HG02678 (cell line): ENCODE measurements around the gene THBS3.
A peak's percentile ranks its signal among the peaks of the same experiment; 100 is the strongest.
"Not testable (repeated sequence)": the region's sequence is repeated elsewhere in the genome, so short reads cannot be mapped to it uniquely, and the experiment has no call there.

Experiments used
- ATAC-seq: cut with Tn5 transposase; IDR thresholded peaks from one replicate; pipeline ENCODE4 v1.9.1; 2021; ENCODE audit warnings: mild to moderate bottlenecking, moderate library complexity; ENCODE audit not compliant: unreplicated experiment

Gene THBS3

DNA sequence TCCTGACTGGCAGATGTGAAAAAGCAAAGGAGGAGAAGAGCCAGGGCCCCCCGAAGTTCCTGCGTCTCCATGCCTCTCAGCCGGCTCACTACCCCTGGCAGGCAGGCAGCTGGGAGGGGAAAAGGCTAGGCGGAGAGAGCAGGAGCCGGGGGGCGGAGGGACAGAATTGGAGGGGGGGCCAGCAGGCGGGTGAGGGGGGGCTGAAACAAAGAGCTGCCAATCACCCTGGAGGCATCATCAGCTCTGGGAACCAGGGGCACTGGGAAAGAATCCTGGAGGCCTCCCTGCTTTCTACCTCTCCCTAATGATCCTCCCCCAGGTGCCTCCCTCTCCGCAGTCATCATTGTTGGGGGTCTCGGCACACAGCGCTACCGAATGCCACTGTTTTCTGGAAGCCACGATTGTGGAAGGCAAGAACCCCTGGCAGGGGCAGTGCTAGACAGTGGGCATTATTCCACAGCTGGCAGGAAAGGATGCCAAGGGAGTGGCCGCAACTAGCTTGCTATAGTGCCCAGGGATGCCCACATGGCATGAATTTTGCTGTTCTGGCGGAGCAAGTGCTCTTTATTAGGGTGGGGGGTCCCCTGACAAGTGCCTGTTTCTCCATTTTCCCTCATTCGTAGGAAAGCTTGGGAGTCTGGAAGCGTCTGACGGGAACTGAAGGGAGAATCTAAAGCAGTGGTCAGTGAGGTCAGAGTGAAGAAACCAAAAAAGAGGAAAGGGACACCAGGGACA lies at the start of gene THBS3:
Gene THBS3, minus strand, starts transcription at position 92 of the 735 bp plus-strand sequence. Its CDS starts 21 bp downstream, at position 71.
- no peak for ATAC-seq

DNA sequence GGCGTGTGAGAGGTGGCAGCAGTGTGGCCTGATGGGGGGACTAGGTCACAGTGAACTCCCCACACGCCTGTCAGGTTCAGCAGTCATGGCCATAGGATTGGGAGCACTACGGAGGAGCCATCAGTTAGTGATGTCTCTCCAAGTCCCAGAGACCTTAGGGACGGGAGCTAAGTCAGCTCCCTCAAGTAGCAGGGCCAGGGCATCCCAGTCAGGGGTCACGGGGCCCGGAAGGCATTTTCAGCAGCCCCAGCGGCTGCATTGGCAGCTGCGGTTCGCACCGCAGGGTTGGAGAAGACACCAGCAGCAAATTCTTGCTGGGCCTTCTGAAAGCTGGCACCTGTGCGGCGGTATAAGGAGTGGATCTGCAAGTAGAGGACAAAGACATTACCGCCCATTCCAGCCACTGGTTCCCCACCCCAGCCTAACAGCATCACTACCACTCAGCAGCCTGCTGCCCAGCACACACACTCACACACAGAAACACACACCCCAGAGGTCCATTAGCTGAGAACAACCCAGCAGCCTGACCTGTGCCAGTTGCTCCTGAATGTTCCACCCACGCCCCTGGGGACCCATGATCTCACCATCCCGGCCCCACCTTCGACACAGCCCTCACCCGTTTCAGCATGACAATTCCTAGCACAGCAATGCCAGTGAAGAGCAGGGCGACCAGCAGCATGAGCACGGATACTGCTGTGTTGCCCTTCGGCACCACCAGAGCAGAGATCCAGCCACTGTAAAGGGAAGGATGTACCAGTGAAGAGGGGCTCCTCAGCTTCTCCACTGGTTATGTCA lies 48.6 kb upstream of the THBS3 start:
- no peak for ATAC-seq

DNA sequence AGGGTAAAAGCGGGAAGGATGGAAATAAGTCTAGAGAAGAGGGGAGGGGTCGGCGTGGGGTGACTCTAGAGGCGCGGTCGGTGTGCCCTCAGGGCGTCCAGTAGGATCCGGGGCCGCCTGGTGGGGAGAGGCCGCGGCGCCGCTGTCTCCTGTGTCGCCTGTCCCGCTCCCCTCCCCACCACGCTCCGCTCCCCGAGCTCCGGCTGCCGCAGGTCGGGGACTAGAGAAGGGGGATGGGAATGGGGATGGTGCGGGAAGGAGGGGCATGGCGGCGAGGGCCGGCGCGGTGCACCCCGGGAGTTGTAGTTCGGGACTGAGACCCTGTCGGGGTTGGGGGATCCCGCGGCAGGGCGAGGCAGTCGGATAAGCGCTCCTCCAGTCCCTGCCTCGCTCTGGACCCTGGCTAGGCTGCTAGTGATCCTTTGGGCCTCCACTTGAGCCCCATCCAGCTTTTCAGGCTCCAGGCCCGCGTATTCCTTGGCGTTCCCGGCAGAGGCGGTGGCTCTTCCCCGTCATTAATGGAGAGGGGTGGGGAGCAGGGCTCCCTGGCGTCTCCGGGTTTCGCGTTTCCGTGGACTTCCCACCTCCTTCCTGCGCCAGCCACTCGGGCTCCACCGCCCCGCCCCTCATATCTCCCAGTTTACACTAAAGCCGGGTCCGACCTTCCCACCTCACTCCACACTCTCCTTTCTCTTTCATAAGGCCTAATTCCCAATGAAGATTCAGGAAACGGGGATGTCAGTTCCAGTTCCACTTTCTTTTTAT lies 47.7 kb upstream of the THBS3 start, which contains the start of gene ENTREP3:
Gene ENTREP3, minus strand, starts transcription at position 241 of the 765 bp plus-strand sequence. CDS start 606 bp downstream, outside the sequence.
- peak; percentile 74 for ATAC-seq

DNA sequence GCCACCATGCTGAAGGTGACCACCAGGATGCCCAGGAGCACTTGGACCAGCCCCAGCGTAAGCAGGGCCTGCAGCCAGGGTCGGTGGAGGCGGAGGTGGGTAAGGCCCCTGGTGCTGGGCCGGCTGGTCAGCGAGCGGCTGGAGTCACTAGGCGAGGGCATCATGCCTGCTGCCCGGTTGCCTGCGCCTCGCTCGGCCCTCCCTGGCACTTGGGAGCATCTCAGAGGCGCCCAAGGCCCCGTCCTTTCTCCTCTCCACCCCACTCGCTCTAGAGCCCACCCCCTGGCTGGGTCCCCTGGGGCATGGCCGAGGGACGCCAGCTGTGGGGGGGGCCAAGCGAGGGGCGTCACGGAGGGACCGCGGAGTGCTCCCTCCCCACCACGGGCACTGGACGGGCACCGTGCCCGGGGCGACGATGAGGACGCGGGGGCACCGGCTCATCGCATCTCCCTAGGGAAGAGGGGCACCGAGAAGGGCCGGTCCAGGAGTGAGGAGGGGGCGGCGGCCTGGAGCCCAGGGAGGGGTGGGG lies 47.1 kb upstream of the THBS3 start:
- no peak for ATAC-seq

DNA sequence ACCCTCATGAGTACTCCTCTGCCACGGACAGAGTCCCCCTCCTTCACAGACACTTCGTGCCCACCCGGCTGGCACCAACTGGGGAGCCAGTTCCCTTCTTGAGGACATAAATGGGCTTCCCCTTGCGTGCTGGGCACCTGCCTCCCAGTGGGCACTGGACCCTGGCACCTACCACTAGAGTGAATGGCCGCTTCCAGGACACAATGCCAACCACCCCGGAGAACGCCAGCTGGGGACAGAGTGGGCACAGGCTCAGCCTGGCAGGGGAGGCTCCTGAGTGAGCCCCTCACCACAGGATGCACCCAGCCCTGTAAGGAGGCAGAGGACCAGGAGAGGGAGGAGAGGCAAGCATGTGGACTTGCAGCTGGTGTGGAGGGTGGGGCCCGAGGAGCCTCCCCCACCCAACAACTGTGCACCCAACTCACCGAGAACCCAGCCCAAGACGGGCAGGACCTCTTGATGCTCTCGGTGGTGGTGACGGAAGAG lies 46.6 kb upstream of the THBS3 start:
- ATAC-seq: no peak

DNA sequence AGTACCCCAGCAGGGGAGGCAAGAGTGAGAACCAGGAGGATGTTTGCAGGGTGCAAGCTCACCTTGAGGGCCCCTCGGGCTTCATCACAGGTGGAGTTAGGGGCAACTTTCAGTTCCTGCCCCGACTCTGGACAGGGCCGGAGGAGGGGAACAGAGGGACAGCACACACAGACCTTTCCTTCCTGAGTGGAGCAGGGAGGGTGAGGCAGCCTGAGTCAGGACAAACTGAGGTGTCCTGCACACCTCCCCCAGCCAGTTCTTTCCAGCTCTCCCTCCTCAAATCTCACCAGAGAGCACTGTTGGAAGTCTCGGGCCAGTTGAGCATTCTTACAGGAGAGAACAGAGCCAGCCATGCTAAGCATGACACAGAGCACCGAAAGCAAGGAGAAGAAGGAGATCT lies 46.1 kb upstream of the THBS3 start:
- ATAC-seq: no peak

DNA sequence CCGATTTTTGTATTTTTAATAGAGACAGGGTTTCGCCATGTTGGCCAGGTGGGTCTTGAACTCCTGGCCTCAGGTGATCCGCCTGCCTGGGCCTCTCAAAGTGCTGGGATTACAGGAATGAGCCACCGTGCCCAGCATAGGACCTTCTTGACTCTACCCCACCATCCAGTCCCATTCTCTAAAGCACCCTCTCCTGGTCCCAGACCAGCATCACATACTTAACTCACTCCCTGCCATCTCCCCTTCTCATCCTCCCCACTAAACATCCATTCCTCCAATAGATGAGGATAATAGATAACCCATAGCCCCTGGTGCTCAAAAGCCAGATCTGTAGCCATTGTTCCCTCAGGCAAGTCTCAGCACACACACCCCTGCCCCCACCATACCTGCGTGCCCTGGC lies 45.5 kb upstream of the THBS3 start:
- no peak for ATAC-seq

DNA sequence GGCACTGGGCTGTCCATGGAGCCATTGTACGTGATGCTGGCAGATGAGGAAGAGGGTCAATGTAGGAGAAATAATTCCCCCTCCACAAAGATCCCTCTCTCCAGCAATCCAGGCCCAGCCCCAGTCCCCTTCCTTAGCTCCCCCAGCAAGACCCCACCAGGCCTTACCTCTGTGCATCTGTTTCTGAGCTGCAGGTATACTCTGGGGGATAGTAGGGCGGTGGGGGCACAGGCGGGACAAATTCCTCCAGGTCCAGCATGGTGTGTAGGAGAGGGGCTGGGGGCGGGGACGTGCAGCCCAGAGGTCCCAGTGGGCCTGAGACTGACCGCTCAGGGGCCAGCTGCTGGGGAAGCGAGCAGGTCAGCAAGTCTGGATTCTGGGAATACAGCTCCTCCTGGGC lies 43.9 kb upstream of the THBS3 start:
- ATAC-seq: no peak

DNA sequence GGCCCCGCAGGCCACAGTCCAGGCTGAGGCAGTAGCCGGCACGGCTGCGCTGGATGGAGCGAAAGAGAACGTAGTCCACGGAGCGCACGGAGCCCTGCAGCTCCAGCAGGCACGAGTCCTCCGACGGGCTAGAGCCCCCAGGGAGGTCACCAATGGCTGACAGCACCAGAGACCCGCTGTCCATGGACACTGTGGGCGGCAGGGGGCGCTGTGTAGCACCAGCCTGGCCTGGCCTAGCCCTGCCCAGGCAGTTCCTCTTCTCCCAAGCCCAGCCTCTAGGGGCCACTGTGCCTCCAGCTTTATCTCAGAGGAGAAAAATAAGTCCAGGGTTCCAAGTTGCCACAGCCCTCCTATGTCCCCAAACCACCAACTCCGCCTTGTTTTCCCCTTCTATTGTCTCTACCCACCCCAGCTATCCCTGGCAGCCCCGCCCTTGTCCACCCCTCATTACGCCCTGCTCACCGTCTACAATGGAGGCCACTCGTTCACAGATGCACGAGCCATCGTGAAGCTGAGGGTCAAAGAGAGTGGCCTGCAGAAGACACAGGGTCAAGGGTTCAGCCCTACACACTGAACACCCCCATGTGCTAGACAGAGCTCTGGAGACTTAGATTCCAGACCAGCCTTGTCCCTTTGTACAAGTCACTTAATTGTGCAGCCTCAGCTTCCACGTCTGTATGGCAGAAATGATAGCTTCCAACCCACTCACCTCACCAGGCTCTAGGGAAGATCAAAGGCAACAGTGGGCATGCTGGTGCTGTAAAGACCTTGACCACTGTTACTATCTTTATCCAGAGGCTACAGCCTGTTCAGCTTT lies 43.1 kb upstream of the THBS3 start:
- peak; percentile 82 for ATAC-seq

DNA sequence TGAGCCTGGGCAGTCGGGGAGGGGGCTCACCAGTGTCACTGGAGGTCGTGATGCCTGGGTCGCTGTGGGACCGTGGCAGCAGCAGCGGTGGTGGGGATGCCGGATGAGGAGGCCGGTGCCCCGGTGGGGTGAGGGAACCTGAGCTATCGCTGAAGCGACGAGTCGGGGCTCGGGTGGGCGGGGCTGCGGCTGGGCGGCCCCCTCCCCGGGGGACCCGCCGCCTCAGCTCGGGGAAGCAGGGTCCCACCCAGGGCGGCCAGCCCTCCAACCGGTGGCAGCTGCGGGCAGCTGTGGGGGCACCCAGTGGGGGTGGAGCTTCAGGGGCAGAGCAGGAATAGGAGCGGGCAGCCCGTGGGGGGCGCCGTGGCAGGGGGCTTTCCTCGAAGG lies 42.5 kb upstream of the THBS3 start:
- ATAC-seq: peak; percentile 21

DNA sequence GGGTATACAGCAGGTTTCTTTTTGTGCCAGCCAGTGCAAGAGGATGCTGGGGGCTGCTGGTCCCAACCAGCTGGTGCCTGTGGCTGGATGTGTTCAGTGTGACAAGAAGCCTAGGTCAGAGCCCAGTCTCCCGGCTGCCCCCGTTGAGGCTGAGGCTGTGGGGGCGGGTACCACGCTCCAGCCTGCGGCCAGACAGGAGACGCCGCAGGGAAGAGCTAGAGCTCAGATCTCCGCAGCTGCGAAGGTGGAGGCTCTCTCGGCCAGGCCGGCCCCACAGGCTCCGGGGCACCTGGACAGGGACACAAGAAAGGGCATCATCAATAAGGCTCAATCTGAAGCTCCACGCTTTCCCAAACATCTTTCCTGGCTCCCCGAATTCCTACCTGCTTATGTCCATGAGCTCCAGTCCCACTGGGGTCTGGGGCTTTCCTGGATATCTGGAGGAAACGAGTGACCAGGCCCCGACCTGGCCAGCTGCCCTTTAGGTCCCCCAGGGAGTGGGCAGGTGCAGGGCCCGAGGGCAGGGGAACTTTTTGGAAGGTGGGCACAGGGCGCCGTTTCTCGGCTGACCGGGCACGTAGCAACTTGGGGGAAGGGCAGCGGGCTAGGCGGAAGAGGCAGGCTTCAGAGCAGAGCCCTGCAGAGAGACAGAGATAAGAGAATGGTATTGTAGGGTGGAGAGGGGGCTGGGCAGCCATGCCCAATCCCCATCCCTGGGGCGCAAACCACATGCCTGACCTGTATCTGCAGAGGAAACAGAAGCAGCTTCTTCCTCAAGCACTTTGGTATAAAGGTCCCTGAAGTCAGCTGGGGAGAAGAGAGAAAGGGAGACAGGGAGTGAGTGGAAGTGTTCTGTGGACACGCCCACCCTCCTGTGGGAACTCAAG lies 40.2 kb upstream of the THBS3 start:
- no peak for ATAC-seq

DNA sequence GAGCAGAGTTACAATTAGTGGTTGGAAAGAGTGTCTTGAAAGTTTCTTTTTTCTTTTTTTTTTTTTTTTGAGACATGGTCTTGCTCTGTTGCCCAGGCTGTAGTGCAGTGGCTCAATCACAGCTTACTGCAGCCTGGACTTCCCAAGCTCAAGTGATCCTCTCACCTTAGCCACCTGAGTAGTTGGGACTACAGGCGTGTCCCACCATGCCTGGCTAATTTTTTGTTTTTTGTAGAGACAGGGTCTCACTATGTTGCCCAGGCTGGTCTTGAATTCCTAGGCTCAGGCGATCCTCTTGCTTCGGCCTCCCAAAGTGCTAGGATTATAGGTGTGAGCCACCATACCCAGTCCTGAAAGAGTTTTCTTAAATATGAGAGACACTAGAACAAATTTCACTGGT lies 39.1 kb upstream of the THBS3 start:
- not testable (repeated sequence) for ATAC-seq

DNA sequence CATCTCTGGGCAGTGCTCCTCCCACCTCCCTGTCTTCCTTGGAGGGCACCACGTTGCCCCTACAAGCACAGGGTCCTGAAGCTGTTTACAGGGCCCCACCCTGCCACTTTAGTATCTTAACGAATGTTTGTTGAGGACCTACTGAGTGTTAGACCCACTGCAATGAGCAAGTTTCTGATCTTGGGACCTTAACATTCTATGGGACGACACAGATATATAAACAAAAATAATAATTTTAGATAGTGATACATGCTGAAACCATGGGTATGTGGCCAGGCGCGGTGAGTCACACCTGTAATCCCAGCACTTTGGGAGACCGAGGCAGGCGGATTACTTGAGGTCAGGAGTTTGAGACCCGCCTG lies 37.4 kb upstream of the THBS3 start:
- no peak for ATAC-seq

DNA sequence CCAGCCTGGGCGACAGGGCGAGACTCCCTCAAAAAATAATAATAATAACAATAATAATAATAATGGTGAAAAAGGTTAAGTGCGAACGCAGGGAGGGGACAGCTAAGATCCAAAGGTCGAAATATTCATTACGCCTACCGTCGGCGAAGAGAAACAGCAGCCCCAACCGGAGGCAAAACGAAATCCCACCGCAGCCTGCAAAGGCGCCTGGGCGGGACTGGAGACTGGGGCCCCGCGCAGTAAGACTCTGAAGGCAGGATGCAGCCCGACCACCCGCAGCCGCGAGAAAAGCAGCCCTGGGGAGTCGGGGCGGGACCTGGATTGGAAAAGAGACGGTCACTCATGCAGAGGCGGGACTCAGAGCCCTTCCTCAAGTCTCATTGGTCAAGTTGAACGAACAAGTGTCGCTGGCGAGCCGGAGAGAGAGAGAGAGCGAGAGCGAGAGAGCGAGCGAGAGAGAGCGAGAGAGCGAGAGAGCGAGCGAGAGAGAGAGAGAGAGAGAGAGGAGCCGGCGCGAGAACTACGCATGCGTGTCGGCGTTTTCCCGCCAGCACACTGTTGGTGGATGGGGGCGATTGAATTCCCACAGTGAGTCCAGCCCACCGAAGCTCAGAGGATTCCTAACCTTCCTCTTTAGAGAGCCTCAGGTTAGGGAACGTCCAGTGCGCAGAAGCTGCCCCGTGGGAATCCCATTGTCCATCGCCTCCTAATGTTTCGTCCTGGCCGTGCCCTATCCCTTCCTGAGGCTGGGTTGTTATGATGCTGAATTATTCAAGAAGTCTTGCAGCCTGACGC lies 36.9 kb upstream of the THBS3 start:
- ATAC-seq: peak; percentile 91

DNA sequence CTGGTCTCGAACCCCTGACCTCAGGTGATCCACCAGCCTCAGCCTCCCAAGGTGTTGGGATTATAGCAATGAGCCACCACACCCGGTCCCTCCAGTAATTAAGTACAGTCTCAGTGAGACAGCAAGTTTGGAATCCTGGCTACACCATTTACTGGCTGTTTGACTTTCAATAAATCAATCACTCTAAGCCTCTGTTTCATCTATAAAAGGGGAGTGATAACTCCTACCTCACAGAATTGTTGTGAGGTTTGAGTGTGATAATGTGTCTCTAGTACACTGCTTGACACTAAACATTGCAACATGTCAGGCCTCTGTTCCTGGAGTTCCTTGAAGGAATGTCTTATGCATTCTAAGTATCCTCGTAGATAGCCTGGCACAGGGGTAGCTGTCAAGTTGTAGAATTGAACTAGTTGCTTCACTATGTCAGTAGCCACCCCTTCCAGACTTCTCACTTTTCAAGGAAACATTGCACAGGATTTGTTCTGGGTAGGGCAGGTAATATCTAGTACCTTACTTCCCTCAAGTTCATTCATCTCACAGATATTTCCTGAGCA lies 35.2 kb upstream of the THBS3 start:
- no peak for ATAC-seq

DNA sequence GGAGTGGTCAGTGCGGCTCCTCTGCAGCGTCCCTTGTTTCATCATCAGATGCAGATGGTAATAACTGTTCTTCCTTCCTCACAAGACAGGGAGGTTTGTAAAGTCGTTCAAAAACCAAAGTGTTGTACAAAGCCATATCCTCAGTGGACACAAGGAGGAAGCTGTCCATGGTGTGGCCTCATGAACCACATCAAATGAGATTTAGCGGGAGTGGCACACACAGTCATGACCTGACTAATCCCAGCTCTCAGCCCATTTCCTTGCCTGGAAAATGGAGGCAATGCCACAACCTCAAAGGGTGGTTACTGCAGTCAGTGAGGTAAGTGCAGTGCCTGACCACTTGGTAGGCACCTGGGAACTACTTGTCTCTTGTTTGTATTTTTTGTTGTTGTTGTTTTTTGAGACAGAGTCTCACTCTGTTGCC lies 34.2 kb upstream of the THBS3 start:
- no peak for ATAC-seq

DNA sequence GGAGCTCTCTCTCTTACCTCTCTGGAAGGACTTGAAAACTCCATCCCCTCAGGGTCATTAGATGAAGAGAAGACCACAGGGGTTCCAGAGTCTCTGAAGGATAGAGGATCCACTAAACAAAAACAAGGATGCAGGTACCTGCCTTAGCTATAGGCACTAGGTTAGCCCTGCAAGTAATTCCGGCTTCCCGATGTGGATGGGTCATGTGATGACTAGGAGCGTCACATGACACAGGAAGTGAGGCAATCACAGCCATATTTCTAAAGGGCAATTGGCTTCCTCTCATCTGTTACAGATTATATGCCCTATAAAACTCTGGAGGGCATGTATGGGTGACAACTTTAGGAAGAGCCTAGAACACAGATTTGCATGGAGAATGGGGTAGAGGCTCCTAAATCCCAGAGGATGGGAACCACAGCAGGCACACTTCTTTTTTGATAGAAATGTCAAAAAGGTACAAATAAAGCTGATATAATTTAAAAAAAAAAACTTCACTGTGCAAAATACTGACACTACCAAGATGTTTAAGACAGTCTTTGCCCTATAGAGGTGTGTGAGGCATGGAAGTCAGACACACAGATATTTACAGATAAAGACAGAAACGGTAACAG lies 33.5 kb upstream of the THBS3 start:
- ATAC-seq: no peak

DNA sequence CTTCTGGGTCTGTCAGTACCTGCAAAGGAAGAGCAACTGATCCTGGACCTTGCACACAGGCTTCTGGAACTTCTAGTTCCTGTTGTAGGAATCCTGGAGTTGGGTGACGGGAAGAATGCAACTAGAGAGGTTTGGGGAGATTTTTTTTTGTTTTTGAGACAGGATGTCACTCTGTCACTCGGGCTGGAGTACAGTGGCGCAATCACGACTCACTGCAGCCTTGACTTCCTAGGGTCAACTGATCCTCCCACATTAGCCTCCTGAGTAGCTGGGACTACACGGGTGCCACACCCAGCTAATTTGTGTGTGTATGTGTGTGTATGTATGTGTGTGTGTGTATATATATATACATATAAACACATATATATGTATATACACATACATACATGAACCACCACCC lies 28.8 kb upstream of the THBS3 start:
- ATAC-seq: no peak
